ENCODE measurements around the gene C12orf76. TPM values are rescaled to one million over a fixed set of nuclear protein-coding genes. Genes with fewer than 3 reads are reported as not detected.
"Not testable (repeated sequence)": the region's sequence is repeated elsewhere in the genome, so short reads cannot be mapped to it uniquely, and the experiment has no call there.

The C12orf76 gene
- total RNA-seq, 1 donor from 2014 or later: 22.2 TPM

GRCh38 chr12:110050927-110051326 lies 2.6 kb upstream of the C12orf76 start:
- Mint-ChIP-seq H3K9me3 (no peaks in the 10 kb centered on the region), H3K27ac (no peak overlapping the region), H3K36me3 (no peaks in the 10 kb centered on the region), H3K27me3 (ENCODE audit: low read depth) (no peaks in the 10 kb centered on the region), H3K4me1 (peaks cover 23% of the 10 kb centered on the region), H3K4me3 (no peak overlapping the region)
- no peak for TF ChIP-seq CTCF (IDR thresholded peaks at IDR 0.05; ENCODE audit: unreplicated experiment)
- DNase-seq (ENCODE audit: low spot score in 2 of 2, unreplicated experiment in 2 of 2): no peak

GRCh38 chr12:110049666-110050065 lies 1.3 kb upstream of the C12orf76 start:
- not testable (repeated sequence) for H3K36me3 Mint-ChIP-seq; H3K9me3 Mint-ChIP-seq; H3K27me3 Mint-ChIP-seq (ENCODE audit: low read depth); H3K27ac Mint-ChIP-seq; H3K4me3 Mint-ChIP-seq; DNase-seq (ENCODE audit: low spot score in 2 of 2, unreplicated experiment in 2 of 2)
- peaks cover 18% of the 10 kb centered on the region for H3K4me1 Mint-ChIP-seq

GRCh38 chr12:110049034-110049433 lies 712 bp upstream of the C12orf76 start:
- not testable (repeated sequence) for H3K9me3 Mint-ChIP-seq
- H3K4me1 Mint-ChIP-seq: peaks cover 18% of the 10 kb centered on the region

GRCh38 chr12:110047297-110047940 lies 903 bp downstream of the C12orf76 start:
- Mint-ChIP-seq H3K4me3 (peak overlapping the region; percentile 80), H3K27me3 (ENCODE audit: low read depth) (no peaks in the 10 kb centered on the region), H3K36me3 (no peaks in the 10 kb centered on the region), H3K27ac (no peak overlapping the region), H3K9me3 (no peaks in the 10 kb centered on the region), H3K4me1 (peaks cover 24% of the 10 kb centered on the region)
- DNase-seq (ENCODE audit: low spot score in 2 of 2, unreplicated experiment in 2 of 2): no peak
- TF ChIP-seq CTCF (IDR thresholded peaks at IDR 0.05; ENCODE audit: unreplicated experiment): no peak

More at GRCh38 chr12:110049034-110049433, 712 bp upstream of the C12orf76 start:
- DNase-seq (ENCODE audit: low spot score in 2 of 2, unreplicated experiment in 2 of 2); H3K36me3 Mint-ChIP-seq; H3K27me3 Mint-ChIP-seq (ENCODE audit: low read depth): not testable (repeated sequence)
- Mint-ChIP-seq H3K27ac (peak overlapping the region; percentile 90), H3K4me3 (peak overlapping the region; percentile 80)

- no peaks in the 10 kb centered on the region for H3K27me3 Mint-ChIP-seq (ENCODE audit: low read depth)
- peak overlapping the region; percentile 80 for H3K4me3 Mint-ChIP-seq
- H3K27ac Mint-ChIP-seq: no peak overlapping the region
- no peaks in the 10 kb centered on the region for H3K36me3 Mint-ChIP-seq
- DNase-seq (ENCODE audit: low spot score in 2 of 2, unreplicated experiment in 2 of 2): no peak
- no peak for TF ChIP-seq CTCF (IDR thresholded peaks at IDR 0.05; ENCODE audit: unreplicated experiment)
- H3K4me1 Mint-ChIP-seq: peaks cover 24% of the 10 kb centered on the region
- no peaks in the 10 kb centered on the region for H3K9me3 Mint-ChIP-seq
Observed at GRCh38 chr12:110046451-110047187, 1.7 kb downstream of the C12orf76 start.

- H3K36me3 Mint-ChIP-seq: peaks cover 3% of the 10 kb centered on the region
- no peak for DNase-seq (ENCODE audit: low spot score in 2 of 2, unreplicated experiment in 2 of 2)
- no peaks in the 10 kb centered on the region for H3K9me3 Mint-ChIP-seq
- H3K27ac Mint-ChIP-seq: no peak overlapping the region
- no peaks in the 10 kb centered on the region for H3K27me3 Mint-ChIP-seq (ENCODE audit: low read depth)
- peaks cover 9% of the 10 kb centered on the region for H3K4me1 Mint-ChIP-seq
- TF ChIP-seq CTCF (IDR thresholded peaks at IDR 0.05; ENCODE audit: unreplicated experiment): no peak
- H3K4me3 Mint-ChIP-seq: no peak overlapping the region
Observed at GRCh38 chr12:110042264-110042663, 6.1 kb downstream of the C12orf76 start.

Measured in mesothelial cell of epicardium (in vitro differentiated cells).